Neural cell (in vitro differentiated cells): Measurements from ENCODE around the gene FBRSL1. TPM values are rescaled to one million over a fixed set of nuclear protein-coding genes. Genes with fewer than 3 reads are reported as not detected.

Source experiments
- H2AFZ ChIP-seq: fragments of 200-600, 300-800 bp; sonication (generic), shearing (Covaris generic); 2 replicates; pipeline ENCODE4 v1.6.0; 2014; ENCODE audit warnings: low read depth, mild to moderate bottlenecking, antibody characterized with exemption, low read length, moderate library complexity
- H3F3A ChIP-seq: fragments of 200-600 bp; shearing (Covaris generic); 2 replicates; pipeline ENCODE4 v1.6.1; 2016; ENCODE audit warnings: mild to moderate bottlenecking, moderate library complexity, mixed read lengths, antibody characterized with exemption, low read length; ENCODE audit not compliant: insufficient read depth, poor library complexity, severe bottlenecking
- H3K27ac ChIP-seq: fragments of 200-600, 300-800 bp; sonication (generic), shearing (Covaris generic); 2 replicates; pipeline ENCODE4 v1.5.1; 2014; ENCODE audit warnings: mild to moderate bottlenecking, low read length, moderate library complexity
- H3K27me3 ChIP-seq: fragments of 300-800, 200-600 bp; sonication (generic), shearing (Covaris generic); 2 replicates; pipeline ENCODE4 v1.6.0; 2014; ENCODE audit warnings: mild to moderate bottlenecking, low read depth, low read length, moderate library complexity; ENCODE audit not compliant: insufficient read depth
- H3K36me3 ChIP-seq: fragments of 300-800, 200-600 bp; sonication (generic), shearing (Covaris generic); 2 replicates; pipeline ENCODE4 v1.5.1; 2014; ENCODE audit warnings: mild to moderate bottlenecking, antibody characterized with exemption, low read length, moderate library complexity; ENCODE audit not compliant: insufficient read depth
- H3K4me2 ChIP-seq: fragments of 300-800, 200-600 bp; sonication (generic), shearing (Covaris generic); 2 replicates; pipeline ENCODE4 v1.6.0; 2014; ENCODE audit warnings: mild to moderate bottlenecking, low read length
- H3K4me3 ChIP-seq: fragments of 300-800, 200-600 bp; sonication (generic), shearing (Covaris generic); 2 replicates; pipeline ENCODE4 v1.5.1; 2014; ENCODE audit warnings: mild to moderate bottlenecking, low read length, moderate library complexity
- H3K79me2 ChIP-seq: fragments of 200-600 bp; shearing (Covaris generic); replicated peaks from 2 replicates; pipeline ENCODE4 v1.6.0; 2014; ENCODE audit warnings: mild to moderate bottlenecking, low read length, moderate library complexity; ENCODE audit not compliant: insufficient read depth
- H3K9ac ChIP-seq: fragments of 300-800, 200-600 bp; sonication (generic), shearing (Covaris generic); 2 replicates; pipeline ENCODE4 v1.6.1; 2016; ENCODE audit warnings: mild to moderate bottlenecking, low read length, mixed read lengths
- H3K9me2 ChIP-seq: fragments of 200-600 bp; shearing (Covaris generic); 2 replicates; pipeline ENCODE4 v1.6.1; 2016; ENCODE audit warnings: mild to moderate bottlenecking, low read length, mixed read lengths; ENCODE audit not compliant: insufficient read depth
- H3K9me3 ChIP-seq: fragments of 200-600, 300-800 bp; sonication (generic), shearing (Covaris generic); 2 replicates; pipeline ENCODE4 v1.6.1; 2016; ENCODE audit warnings: mild to moderate bottlenecking, mixed run types, low read length, moderate library complexity, mixed read lengths
- H4K20me1 ChIP-seq: fragments of 200-600 bp; shearing (Covaris generic); 2 replicates; pipeline ENCODE4 v1.6.1; 2016; ENCODE audit warnings: mild to moderate bottlenecking, mixed run types; ENCODE audit not compliant: insufficient read depth
- EP300 ChIP-seq: fragments of 450-650 bp; conservative IDR thresholded peaks from 2 replicates; pipeline ENCODE4 v1.6.1; 2014; ENCODE audit warnings: antibody characterized with exemption, mild to moderate bottlenecking, moderate library complexity; ENCODE audit not compliant: poor library complexity, severe bottlenecking
- EZH2 ChIP-seq: fragments of 200-600, 300-800 bp; shearing (Covaris generic), sonication (generic); IDR thresholded peaks from 2 replicates; pipeline ENCODE4 v1.6.1; 2014; ENCODE audit warnings: antibody characterized with exemption, low read length, borderline replicate concordance, mild to moderate bottlenecking; ENCODE audit not compliant: insufficient read depth, poor library complexity, severe bottlenecking
- MXI1 ChIP-seq: fragments of 450-650 bp; conservative IDR thresholded peaks from 2 replicates; pipeline ENCODE4 v1.6.1; 2014; ENCODE audit warnings: antibody characterized with exemption, mild to moderate bottlenecking; ENCODE audit not compliant: poor library complexity, severe bottlenecking
- POLR2AphosphoS5 ChIP-seq: IDR thresholded peaks from 2 replicates; pipeline ENCODE4 v1.6.1; 2012
- RAD21 ChIP-seq: fragments of 450-650 bp; conservative IDR thresholded peaks from 2 replicates; pipeline ENCODE4 v1.6.1; 2014; ENCODE audit warnings: antibody characterized with exemption, mild to moderate bottlenecking, moderate library complexity
- SMC3 ChIP-seq: fragments of 450-650 bp; conservative IDR thresholded peaks from 2 replicates; pipeline ENCODE4 v1.6.1; 2014; ENCODE audit warnings: antibody characterized with exemption, mild to moderate bottlenecking, moderate library complexity; ENCODE audit not compliant: poor library complexity
- TAF1 ChIP-seq: IDR thresholded peaks from 2 replicates; pipeline ENCODE4 v1.6.1; 2012; ENCODE audit warnings: low read depth
- polyA plus RNA-seq: library from polyadenylated mRNA; depleted of rRNA; stranded (reverse); fragments of >200 nt; gene quantifications from 2 replicates; pipeline ENCODE4 v1.2.3, GENCODE V29; 2014
- TF ChIP-seq, protein P1 (sequence below): IDR thresholded peaks from 2 replicates; pipeline ENCODE4 v1.6.1; 2012; ENCODE audit warnings: borderline replicate concordance
- TF ChIP-seq, protein P2 (sequence below): fragments of 450-650 bp; IDR thresholded peaks from 2 replicates; pipeline ENCODE4 v1.5.1; 2014; ENCODE audit warnings: antibody characterized with exemption, mild to moderate bottlenecking, moderate library complexity; ENCODE audit not compliant: poor library complexity, severe bottlenecking

FBRSL1 gene
- polyA plus RNA-seq, 1 donor from 2014 or later: 11.9 TPM

GRCh38 chr12:132506328-132507160 lies 16.6 kb downstream of the FBRSL1 start:
- Histone ChIP-seq H2AFZ (no peak overlapping the region), H3K9me2 (no peaks in the 10 kb centered on the region), H3K9ac (peak overlapping the region; percentile 47), H3K27me3 (no peaks in the 10 kb centered on the region), H3K4me3 (no peak overlapping the region), H3K27ac (peak overlapping the region; percentile 44), H3F3A (no peaks in the 10 kb centered on the region), H3K4me2 (no peak overlapping the region), H4K20me1 (peaks cover 4% of the 10 kb centered on the region), H3K79me2 (peaks cover 20% of the 10 kb centered on the region), H3K9me3 (no peaks in the 10 kb centered on the region), H3K36me3 (no peaks in the 10 kb centered on the region)
- TF ChIP-seq SMC3 (no peak), TAF1 (no peak), POLR2AphosphoS5 (no peak), RAD21 (no peak), EZH2 (no peak), EP300 (no peak), MXI1 (no peak)
- TF ChIP-seq, protein P1, sequence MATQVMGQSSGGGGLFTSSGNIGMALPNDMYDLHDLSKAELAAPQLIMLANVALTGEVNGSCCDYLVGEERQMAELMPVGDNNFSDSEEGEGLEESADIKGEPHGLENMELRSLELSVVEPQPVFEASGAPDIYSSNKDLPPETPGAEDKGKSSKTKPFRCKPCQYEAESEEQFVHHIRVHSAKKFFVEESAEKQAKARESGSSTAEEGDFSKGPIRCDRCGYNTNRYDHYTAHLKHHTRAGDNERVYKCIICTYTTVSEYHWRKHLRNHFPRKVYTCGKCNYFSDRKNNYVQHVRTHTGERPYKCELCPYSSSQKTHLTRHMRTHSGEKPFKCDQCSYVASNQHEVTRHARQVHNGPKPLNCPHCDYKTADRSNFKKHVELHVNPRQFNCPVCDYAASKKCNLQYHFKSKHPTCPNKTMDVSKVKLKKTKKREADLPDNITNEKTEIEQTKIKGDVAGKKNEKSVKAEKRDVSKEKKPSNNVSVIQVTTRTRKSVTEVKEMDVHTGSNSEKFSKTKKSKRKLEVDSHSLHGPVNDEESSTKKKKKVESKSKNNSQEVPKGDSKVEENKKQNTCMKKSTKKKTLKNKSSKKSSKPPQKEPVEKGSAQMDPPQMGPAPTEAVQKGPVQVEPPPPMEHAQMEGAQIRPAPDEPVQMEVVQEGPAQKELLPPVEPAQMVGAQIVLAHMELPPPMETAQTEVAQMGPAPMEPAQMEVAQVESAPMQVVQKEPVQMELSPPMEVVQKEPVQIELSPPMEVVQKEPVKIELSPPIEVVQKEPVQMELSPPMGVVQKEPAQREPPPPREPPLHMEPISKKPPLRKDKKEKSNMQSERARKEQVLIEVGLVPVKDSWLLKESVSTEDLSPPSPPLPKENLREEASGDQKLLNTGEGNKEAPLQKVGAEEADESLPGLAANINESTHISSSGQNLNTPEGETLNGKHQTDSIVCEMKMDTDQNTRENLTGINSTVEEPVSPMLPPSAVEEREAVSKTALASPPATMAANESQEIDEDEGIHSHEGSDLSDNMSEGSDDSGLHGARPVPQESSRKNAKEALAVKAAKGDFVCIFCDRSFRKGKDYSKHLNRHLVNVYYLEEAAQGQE: no peak
- TF ChIP-seq, protein P2, sequence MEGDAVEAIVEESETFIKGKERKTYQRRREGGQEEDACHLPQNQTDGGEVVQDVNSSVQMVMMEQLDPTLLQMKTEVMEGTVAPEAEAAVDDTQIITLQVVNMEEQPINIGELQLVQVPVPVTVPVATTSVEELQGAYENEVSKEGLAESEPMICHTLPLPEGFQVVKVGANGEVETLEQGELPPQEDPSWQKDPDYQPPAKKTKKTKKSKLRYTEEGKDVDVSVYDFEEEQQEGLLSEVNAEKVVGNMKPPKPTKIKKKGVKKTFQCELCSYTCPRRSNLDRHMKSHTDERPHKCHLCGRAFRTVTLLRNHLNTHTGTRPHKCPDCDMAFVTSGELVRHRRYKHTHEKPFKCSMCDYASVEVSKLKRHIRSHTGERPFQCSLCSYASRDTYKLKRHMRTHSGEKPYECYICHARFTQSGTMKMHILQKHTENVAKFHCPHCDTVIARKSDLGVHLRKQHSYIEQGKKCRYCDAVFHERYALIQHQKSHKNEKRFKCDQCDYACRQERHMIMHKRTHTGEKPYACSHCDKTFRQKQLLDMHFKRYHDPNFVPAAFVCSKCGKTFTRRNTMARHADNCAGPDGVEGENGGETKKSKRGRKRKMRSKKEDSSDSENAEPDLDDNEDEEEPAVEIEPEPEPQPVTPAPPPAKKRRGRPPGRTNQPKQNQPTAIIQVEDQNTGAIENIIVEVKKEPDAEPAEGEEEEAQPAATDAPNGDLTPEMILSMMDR: no peak

DNA sequence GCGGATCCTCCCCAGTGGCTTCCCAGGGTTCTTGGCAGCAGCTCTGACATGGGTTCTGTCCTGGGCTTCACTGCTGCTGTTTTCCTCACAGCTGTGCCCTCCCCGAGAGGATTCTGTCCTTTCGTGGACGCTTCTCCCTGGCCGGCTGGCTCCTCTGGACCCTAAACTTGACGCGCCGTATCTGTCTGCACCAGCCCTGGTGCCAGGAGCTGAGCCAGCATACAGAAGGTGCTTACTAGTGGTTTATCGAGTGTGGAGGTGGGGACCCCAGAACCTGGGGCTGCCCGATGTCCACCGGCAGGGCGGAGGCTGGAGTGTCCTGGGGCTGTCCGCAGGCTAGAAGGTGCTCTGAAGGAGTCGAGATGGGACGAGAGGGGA lies 17.2 kb downstream of the FBRSL1 start:
- TF ChIP-seq SMC3: no peak
- no peak for TF ChIP-seq POLR2AphosphoS5
- TF ChIP-seq TAF1: no peak
- TF ChIP-seq, protein P1: no peak
- TF ChIP-seq, protein P2: no peak
- TF ChIP-seq MXI1: no peak
- TF ChIP-seq EZH2: no peak
- TF ChIP-seq EP300: no peak
- no peak for TF ChIP-seq RAD21
- H2AFZ ChIP-seq: no peak overlapping the region
- H3K4me3 ChIP-seq: no peak overlapping the region
- H3K9me3 ChIP-seq: no peaks in the 10 kb centered on the region
- H3K9me2 ChIP-seq: no peaks in the 10 kb centered on the region
- H3K27ac ChIP-seq: no peak overlapping the region
- H3K27me3 ChIP-seq: no peaks in the 10 kb centered on the region
- H3F3A ChIP-seq: no peaks in the 10 kb centered on the region
- no peak overlapping the region for H3K4me2 ChIP-seq
- peak overlapping the region; percentile 47 for H3K9ac ChIP-seq
- H3K79me2 ChIP-seq: peaks cover 20% of the 10 kb centered on the region
- H3K36me3 ChIP-seq: no peaks in the 10 kb centered on the region
- H4K20me1 ChIP-seq: peaks cover 4% of the 10 kb centered on the region
